ENCODE data around the gene PTPN21. TPM values are rescaled to one million over a fixed set of nuclear protein-coding genes. Genes with fewer than 3 reads are reported as not detected.

PTPN21 gene
- total and polyA plus RNA-seq, 9 of the 15 experiments (the other 6 are each of a cell fraction or from before 2014, with no cell fraction given), result 0.06 to 1.9 (median 0.94) TPM

DNA sequence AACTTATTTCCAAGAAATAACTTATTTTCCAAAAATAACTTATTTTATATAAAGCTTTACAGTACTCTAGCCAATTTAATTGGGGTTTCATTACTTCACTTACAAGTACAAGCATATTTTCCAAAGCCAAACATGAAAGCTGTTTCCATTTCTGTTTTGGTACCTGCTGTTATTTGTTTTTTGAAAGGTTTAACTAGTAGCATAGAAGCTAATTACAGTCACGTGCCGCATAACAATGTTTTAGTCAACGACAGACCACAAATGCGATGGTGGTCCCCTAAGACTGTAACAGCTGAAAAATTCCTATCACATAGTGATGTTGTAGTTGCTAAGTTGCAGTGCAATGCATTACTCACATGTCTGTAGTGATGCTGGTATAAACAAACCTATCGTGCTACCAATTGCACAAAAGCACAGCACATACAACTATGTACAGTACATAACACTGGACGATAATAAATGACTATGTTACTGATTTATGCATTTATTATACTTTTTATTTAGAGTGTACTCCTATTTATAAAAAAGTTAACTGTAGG is 21.7 kb downstream of the PTPN21 start:
- Histone ChIP-seq H3K9me1 (ENCODE audit: control insufficient read depth, insufficient read depth, low read length) (no peaks in the 10 kb centered on the region), H3K4me2 (ENCODE audit: insufficient read depth, low read length) (no peak overlapping the region), H3K79me2 (ENCODE audit: control insufficient read depth, insufficient read depth, low read length) (no peaks in the 10 kb centered on the region), H3K4me1 (replicated peaks in 1 of 2; ENCODE audit: control insufficient read depth in 2 of 2, insufficient read depth in 2 of 2, low read length in 2 of 2) (no peaks in the 10 kb centered on the region), H3K9me3 (replicated peaks; ENCODE audit: control insufficient read depth, insufficient read depth, low read depth, low read length) (no peaks in the 10 kb centered on the region), H2AFZ (ENCODE audit: low read depth, low read length) (no peak overlapping the region), H3K9ac (ENCODE audit: insufficient read depth in 1 of 2, low read depth in 2 of 2, low read length in 2 of 2) (no peak overlapping the region), H3K36me3 (ENCODE audit: control insufficient read depth, insufficient read depth, low read length) (no peaks in the 10 kb centered on the region), H4K20me1 (replicated peaks; ENCODE audit: control insufficient read depth, insufficient read depth, low read length) (no peaks in the 10 kb centered on the region), H3K27ac (ENCODE audit: extremely low read depth, low read depth, low read length) (no peak overlapping the region), H3K27me3 (ENCODE audit: control insufficient read depth in 2 of 2, insufficient read depth in 2 of 2, low read length in 2 of 2) (no peaks in the 10 kb centered on the region), H3K4me3 (no peak overlapping the region)
- WGBS (ENCODE audit: insufficient coverage, low coverage, missing lambda C conversion rate), result 38% methylated on average over 6 of the region's 6 CpGs
- ChIA-PET CTCF (ENCODE audit: low intra/inter-chr PET ratio) (no interaction called here), POLR2A (no interaction called here)
- intact Hi-C loops (cut with micrococcal nuclease) (no loop called here), in situ Hi-C loops (cut with MboI) (no loop called here)
- no peak for ATAC-seq
- DNase-seq (ENCODE audit: extremely low read depth in 1 of 4, low spot score in 3 of 4), result no peak
- no peak for FAIRE-seq
- no TSS peak for BruUV-seq (replicated peaks)
- TF ChIP-seq GATAD2B (IDR thresholded peaks at IDR 0.05; ENCODE audit: borderline replicate concordance) (no peak), FOXA1 (IDR thresholded peaks at IDR 0.05; ENCODE audit: borderline replicate concordance) (no peak), BACH1 (tag; IDR thresholded peaks at IDR 0.05) (no peak), NR2C1 (IDR thresholded peaks at IDR 0.05) (no peak), NR2C1 (tag; IDR thresholded peaks at IDR 0.05) (no peak), GABPB1 (CRISPR knock-in tag; IDR thresholded peaks at IDR 0.05) (no peak), ZFX (CRISPR knock-in tag; IDR thresholded peaks at IDR 0.05) (no peak), RBM34 (IDR thresholded peaks at IDR 0.05; ENCODE audit: borderline replicate concordance, insufficient read depth, low read length) (no peak), ZNF253 (CRISPR knock-in tag; conservative IDR thresholded peaks at IDR 0.05) (no peak), ZNF24 (IDR thresholded peaks at IDR 0.05) (no peak), CCAR2 (IDR thresholded peaks at IDR 0.05; ENCODE audit: low read depth, low read length) (no peak), HIVEP1 (CRISPR knock-in tag; IDR thresholded peaks at IDR 0.05) (no peak), SRSF1 (IDR thresholded peaks at IDR 0.05; ENCODE audit: low read depth, low read length) (no peak), ZNF316 (IDR thresholded peaks at IDR 0.05) (no peak), ZNF274 (IDR thresholded peaks at IDR 0.05; ENCODE audit: borderline replicate concordance, low read depth, low read length) (no peak), ZNF444 (CRISPR knock-in tag; IDR thresholded peaks at IDR 0.05) (no peak), NBN (IDR thresholded peaks at IDR 0.05; ENCODE audit: low read depth) (no peak)
- TF ChIP-seq, protein P1, sequence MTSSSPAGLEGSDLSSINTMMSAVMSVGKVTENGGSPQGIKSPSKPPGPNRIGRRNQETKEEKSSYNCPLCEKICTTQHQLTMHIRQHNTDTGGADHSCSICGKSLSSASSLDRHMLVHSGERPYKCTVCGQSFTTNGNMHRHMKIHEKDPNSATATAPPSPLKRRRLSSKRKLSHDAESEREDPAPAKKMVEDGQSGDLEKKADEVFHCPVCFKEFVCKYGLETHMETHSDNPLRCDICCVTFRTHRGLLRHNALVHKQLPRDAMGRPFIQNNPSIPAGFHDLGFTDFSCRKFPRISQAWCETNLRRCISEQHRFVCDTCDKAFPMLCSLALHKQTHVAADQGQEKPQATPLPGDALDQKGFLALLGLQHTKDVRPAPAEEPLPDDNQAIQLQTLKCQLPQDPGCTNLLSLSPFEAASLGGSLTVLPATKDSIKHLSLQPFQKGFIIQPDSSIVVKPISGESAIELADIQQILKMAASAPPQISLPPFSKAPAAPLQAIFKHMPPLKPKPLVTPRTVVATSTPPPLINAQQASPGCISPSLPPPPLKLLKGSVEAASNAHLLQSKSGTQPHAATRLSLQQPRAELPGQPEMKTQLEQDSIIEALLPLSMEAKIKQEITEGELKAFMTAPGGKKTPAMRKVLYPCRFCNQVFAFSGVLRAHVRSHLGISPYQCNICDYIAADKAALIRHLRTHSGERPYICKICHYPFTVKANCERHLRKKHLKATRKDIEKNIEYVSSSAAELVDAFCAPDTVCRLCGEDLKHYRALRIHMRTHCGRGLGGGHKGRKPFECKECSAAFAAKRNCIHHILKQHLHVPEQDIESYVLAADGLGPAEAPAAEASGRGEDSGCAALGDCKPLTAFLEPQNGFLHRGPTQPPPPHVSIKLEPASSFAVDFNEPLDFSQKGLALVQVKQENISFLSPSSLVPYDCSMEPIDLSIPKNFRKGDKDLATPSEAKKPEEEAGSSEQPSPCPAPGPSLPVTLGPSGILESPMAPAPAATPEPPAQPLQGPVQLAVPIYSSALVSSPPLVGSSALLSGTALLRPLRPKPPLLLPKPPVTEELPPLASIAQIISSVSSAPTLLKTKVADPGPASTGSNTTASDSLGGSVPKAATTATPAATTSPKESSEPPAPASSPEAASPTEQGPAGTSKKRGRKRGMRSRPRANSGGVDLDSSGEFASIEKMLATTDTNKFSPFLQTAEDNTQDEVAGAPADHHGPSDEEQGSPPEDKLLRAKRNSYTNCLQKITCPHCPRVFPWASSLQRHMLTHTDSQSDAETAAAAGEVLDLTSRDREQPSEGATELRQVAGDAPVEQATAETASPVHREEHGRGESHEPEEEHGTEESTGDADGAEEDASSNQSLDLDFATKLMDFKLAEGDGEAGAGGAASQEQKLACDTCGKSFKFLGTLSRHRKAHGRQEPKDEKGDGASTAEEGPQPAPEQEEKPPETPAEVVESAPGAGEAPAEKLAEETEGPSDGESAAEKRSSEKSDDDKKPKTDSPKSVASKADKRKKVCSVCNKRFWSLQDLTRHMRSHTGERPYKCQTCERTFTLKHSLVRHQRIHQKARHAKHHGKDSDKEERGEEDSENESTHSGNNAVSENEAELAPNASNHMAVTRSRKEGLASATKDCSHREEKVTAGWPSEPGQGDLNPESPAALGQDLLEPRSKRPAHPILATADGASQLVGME (CRISPR knock-in tag; IDR thresholded peaks at IDR 0.05), result no peak
- TF ChIP-seq, protein P2, sequence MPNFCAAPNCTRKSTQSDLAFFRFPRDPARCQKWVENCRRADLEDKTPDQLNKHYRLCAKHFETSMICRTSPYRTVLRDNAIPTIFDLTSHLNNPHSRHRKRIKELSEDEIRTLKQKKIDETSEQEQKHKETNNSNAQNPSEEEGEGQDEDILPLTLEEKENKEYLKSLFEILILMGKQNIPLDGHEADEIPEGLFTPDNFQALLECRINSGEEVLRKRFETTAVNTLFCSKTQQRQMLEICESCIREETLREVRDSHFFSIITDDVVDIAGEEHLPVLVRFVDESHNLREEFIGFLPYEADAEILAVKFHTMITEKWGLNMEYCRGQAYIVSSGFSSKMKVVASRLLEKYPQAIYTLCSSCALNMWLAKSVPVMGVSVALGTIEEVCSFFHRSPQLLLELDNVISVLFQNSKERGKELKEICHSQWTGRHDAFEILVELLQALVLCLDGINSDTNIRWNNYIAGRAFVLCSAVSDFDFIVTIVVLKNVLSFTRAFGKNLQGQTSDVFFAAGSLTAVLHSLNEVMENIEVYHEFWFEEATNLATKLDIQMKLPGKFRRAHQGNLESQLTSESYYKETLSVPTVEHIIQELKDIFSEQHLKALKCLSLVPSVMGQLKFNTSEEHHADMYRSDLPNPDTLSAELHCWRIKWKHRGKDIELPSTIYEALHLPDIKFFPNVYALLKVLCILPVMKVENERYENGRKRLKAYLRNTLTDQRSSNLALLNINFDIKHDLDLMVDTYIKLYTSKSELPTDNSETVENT (CRISPR knock-in tag; IDR thresholded peaks at IDR 0.05), result no peak
